Measurements from ENCODE around the gene LRFN2.

DNA sequence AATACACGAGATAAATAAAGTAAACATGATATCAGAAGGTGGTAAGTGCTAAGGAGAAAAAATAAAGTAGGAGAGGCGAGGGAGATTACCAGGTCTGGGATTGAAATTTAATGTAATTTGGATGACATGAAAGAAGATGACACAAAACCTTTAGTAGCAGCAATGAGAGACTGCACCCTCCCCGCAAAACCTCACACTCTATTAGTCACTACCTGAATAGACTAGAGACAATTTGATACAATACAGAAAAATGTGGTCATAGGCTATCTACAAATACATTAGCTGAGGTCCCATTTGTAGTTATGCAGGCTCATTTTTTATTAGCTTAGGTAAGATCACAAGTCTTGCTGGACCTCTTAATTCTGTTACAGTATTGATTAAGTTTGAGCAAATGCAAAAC, 125.5 kb downstream of the LRFN2 start:
- no peak for TF ChIP-seq CTBP1 (IDR thresholded peaks at IDR 0.05; ENCODE audit: borderline replicate concordance)
- TF ChIP-seq TARDBP (IDR thresholded peaks at IDR 0.05), result no peak
- TF ChIP-seq FOXK2 (IDR thresholded peaks at IDR 0.05), result no peak
- TF ChIP-seq SUZ12 (IDR thresholded peaks at IDR 0.05), result no peak
- no peak for TF ChIP-seq ELF4 (IDR thresholded peaks at IDR 0.05)
- TF ChIP-seq L3MBTL2 (conservative IDR thresholded peaks at IDR 0.05), result no peak
- TF ChIP-seq, protein P1, sequence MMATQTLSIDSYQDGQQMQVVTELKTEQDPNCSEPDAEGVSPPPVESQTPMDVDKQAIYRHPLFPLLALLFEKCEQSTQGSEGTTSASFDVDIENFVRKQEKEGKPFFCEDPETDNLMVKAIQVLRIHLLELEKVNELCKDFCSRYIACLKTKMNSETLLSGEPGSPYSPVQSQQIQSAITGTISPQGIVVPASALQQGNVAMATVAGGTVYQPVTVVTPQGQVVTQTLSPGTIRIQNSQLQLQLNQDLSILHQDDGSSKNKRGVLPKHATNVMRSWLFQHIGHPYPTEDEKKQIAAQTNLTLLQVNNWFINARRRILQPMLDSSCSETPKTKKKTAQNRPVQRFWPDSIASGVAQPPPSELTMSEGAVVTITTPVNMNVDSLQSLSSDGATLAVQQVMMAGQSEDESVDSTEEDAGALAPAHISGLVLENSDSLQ (IDR thresholded peaks at IDR 0.05), result no peak
- TF ChIP-seq FOXM1 (IDR thresholded peaks at IDR 0.05; ENCODE audit: borderline replicate concordance), result no peak
- TF ChIP-seq ZNF384 (IDR thresholded peaks at IDR 0.05), result no peak
- TF ChIP-seq HDGF (IDR thresholded peaks at IDR 0.05; ENCODE audit: borderline replicate concordance), result no peak
- no peak for TF ChIP-seq NFRKB (IDR thresholded peaks at IDR 0.05)
- no peak for TF ChIP-seq SP1 (IDR thresholded peaks at IDR 0.05)
- no peak for TF ChIP-seq BHLHE40 (IDR thresholded peaks at IDR 0.05; ENCODE audit: borderline replicate concordance)
- TF ChIP-seq FOXA1 (IDR thresholded peaks at IDR 0.05), result no peak
